HepG2 (cell line): ENCODE measurements around the gene CSTF2. TPM values are rescaled to one million over a fixed set of nuclear protein-coding genes. Genes with fewer than 3 reads are reported as not detected.

Source experiments
- ATAC-seq: fragments of 200-7000 bp; cut with Tn5 transposase; 3 replicates; pipeline ENCODE4 v1.9.1; 2020; ENCODE audit warnings: mild to moderate bottlenecking, moderate library complexity
- Bru-seq: library from RNA; stranded (reverse); fragments of 400-500 nt; gene quantifications from one replicate; lab custom pipeline; 2021; lab: Mats Ljungman, UMichigan
- BruChase-seq, 2 experiments: library from RNA; stranded (reverse); fragments of 400-500 nt; gene quantifications; one replicate each; lab custom pipeline; 2021; lab: Mats Ljungman, UMichigan
- BruUV-seq: library from RNA; stranded (reverse); fragments of 400-500 nt; replicated peaks from 2 replicates; lab custom pipeline; 2021; lab: Mats Ljungman, UMichigan
- CTCF ChIA-PET: fragments of 300-600 bp; formaldehyde crosslinking; extraction: SDS; loops from one replicate; lab custom pipeline; 2021; ENCODE audit warnings: low total read pairs, inconsistent platforms, low intra/inter-chr PET ratio; lab: Yijun Ruan, JAX
- POLR2A ChIA-PET: fragments of 350-600 bp; sonication (Branson Sonifier 250); formaldehyde crosslinking; loops from one replicate; lab custom pipeline; 2020; ENCODE audit warnings: antibody characterized with exemption, inconsistent platforms; lab: Yijun Ruan, JAX
- DNase-seq: peaks from one replicate; pipeline ENCODE4 v3.0.0-alpha.2; 2015; ENCODE audit warnings: low spot score
- FAIRE-seq: peaks from 3 replicates; lab custom pipeline; 2011; peaks lifted over from hg19 to GRCh38; lab: Jason Lieb, UNC
- H2AFZ ChIP-seq: one replicate; pipeline ENCODE4 v1.6.1; 2011; ENCODE audit warnings: low read length, inconsistent platforms
- H3K27ac ChIP-seq: fragments of 300-600 bp; 3 replicates; pipeline ENCODE4 v1.8.0; 2011; ENCODE audit warnings: mixed run types, mild to moderate bottlenecking, mixed read lengths, low read length, inconsistent platforms; ENCODE audit not compliant: insufficient read depth; ENCODE audit errors: extremely low read length
- H3K27me3 ChIP-seq, 2 experiments: fragments of 200-600 bp in 1 of 2; 2 replicates in 1 of 2; 3 replicates in 1 of 2; pipeline versions ENCODE4 v1.6.0 to v1.8.0; 2011; ENCODE audit warnings: low read length in 2 of 2, mild to moderate bottlenecking in 2 of 2, moderate library complexity in 2 of 2, inconsistent platforms in 1 of 2; ENCODE audit not compliant: insufficient read depth in 2 of 2, control insufficient read depth in 1 of 2
- H3K36me3 ChIP-seq, 2 experiments: fragments of 200-600 bp in 1 of 2; replicated peaks in 1 of 2; 2 replicates in 1 of 2; 3 replicates in 1 of 2; pipeline versions ENCODE4 v1.5.1 to v1.8.0; 2011; ENCODE audit warnings: low read length in 2 of 2, inconsistent platforms in 1 of 2; ENCODE audit not compliant: insufficient read depth in 2 of 2, control insufficient read depth in 1 of 2
- H3K4me1 ChIP-seq: 2 replicates; pipeline ENCODE4 v1.5.1; 2012; ENCODE audit warnings: low read length, inconsistent platforms; ENCODE audit not compliant: insufficient read depth
- H3K4me2 ChIP-seq: 2 replicates; pipeline ENCODE4 v1.6.0; 2011; ENCODE audit warnings: low read depth, low read length, inconsistent platforms
- H3K4me3 ChIP-seq, 3 experiments: fragments of 200-600 bp in 1 of 3; sonication (generic), shearing (Covaris generic) in 1 of 3; replicated peaks in 1 of 3; 2 replicates each; pipeline ENCODE4 v1.5.1; 2011 to 2016; ENCODE audit warnings: low read length in 3 of 3, inconsistent platforms in 2 of 3, low read depth in 2 of 3, mild to moderate bottlenecking in 2 of 3, control low read depth in 1 of 3, mixed read lengths in 1 of 3; ENCODE audit not compliant: insufficient read depth in 1 of 3
- H3K79me2 ChIP-seq: one replicate; pipeline ENCODE4 v1.6.1; 2011; ENCODE audit warnings: low read length, inconsistent platforms; ENCODE audit not compliant: insufficient read depth
- H3K9ac ChIP-seq: 2 replicates; pipeline ENCODE4 v1.6.0; 2011; ENCODE audit warnings: mild to moderate bottlenecking, low read depth, low read length, inconsistent platforms; ENCODE audit not compliant: insufficient read depth
- H3K9me3 ChIP-seq: 2 replicates; pipeline ENCODE4 v1.5.1; 2012; ENCODE audit warnings: mild to moderate bottlenecking, low read length
- H4K20me1 ChIP-seq: 2 replicates; pipeline ENCODE4 v1.6.0; 2011; ENCODE audit warnings: inconsistent platforms, mild to moderate bottlenecking, low read length, moderate library complexity; ENCODE audit not compliant: insufficient read depth
- ATF1 ChIP-seq: IDR thresholded peaks from 2 replicates; pipeline ENCODE4 v1.6.1; 2016; ENCODE audit warnings: mild to moderate bottlenecking, control low read depth
- GATAD2A ChIP-seq: IDR thresholded peaks from 2 replicates; pipeline ENCODE4 v1.6.1; 2016
- ZFP62 ChIP-seq: sonication (generic); formaldehyde crosslinking; IDR thresholded peaks from 2 replicates; pipeline ENCODE4 v1.4.0; 2020; ENCODE audit warnings: missing genetic modification reagents
- ZNF563 ChIP-seq: sonication (generic); formaldehyde crosslinking; IDR thresholded peaks from 2 replicates; pipeline ENCODE4 v1.8.0; 2022; ENCODE audit warnings: mild to moderate bottlenecking, moderate library complexity, missing genetic modification reagents
- ZNF776 ChIP-seq: sonication (generic); formaldehyde crosslinking; IDR thresholded peaks from 2 replicates; pipeline ENCODE4 v1.4.0; 2020; ENCODE audit warnings: mild to moderate bottlenecking, missing genetic modification reagents
- WGBS: methylation state at CpG from one replicate; pipeline ENCODE4 v1.1.6; 2017; ENCODE audit warnings: low lambda C conversion rate; 5-methylcytosine and 5-hydroxymethylcytosine counted together
- in situ Hi-C: cut with HindIII; loops from 2 replicates; pipeline ENCODE4 v1.10.0; 2017; ENCODE audit warnings: low pct_unique_long_range_greater_than_20kb; ENCODE audit not compliant: extremely low pct_ligation_motif_present
- intact Hi-C: fragments of 100-400 bp; cut with micrococcal nuclease; formaldehyde crosslinking; loops from one replicate; pipeline ENCODE4 v1.10.0; 2022; ENCODE audit not compliant: unreplicated experiment
- long read RNA-seq, 2 experiments: library from RNA in 1 of 2; library from polyadenylated mRNA in 1 of 2; stranded (forward) in 1 of 2; unstranded in 1 of 2; transcript quantifications; one replicate each; pipeline ENCODE4 v2.0.0, GENCODE V29; 2019 to 2022
- polyA minus RNA-seq, 3 experiments: library from RNA; depleted of rRNA, polyadenylated mRNA; stranded (reverse); fragments of >200 nt; gene quantifications; 2 replicates each; pipeline ENCODE4 v1.2.3, GENCODE V29; 2011; ENCODE audit warnings: low replicate concordance in 1 of 3
- polyA plus RNA-seq, 8 experiments: library from polyadenylated mRNA; depleted of rRNA in 3 of 8; stranded (reverse) in 7 of 8; unstranded in 1 of 8; fragments of >200 nt; fragmentation: Illumina TruSeq in 4 of 8; extraction: Trizol in 4 of 8; gene quantifications; 2 replicates each; pipeline versions ENCODE4 v1.2.1 to v1.2.3, GENCODE V29; 2011 to 2016; ENCODE audit warnings: low read depth in 4 of 8, missing spikeins in 1 of 8, mixed read lengths in 1 of 8; ENCODE audit not compliant: insufficient read depth in 1 of 8
- total RNA-seq, 5 experiments: library from RNA; depleted of rRNA; stranded (reverse); fragments of >200 nt; fragmentation: Illumina TruSeq; extraction: Trizol; gene quantifications; 2 replicates each; pipeline ENCODE4 v1.2.3, GENCODE V29; 2016; ENCODE audit warnings: low read depth in 1 of 5
- TF ChIP-seq, protein P1 (sequence below): sonication (generic); formaldehyde crosslinking; IDR thresholded peaks from 2 replicates; pipeline ENCODE4 v1.9.0; 2022; ENCODE audit warnings: low read depth, missing genetic modification reagents
- TF ChIP-seq, protein P2 (sequence below): sonication (generic); formaldehyde crosslinking; IDR thresholded peaks from 2 replicates; pipeline ENCODE4 v1.5.1; 2020; ENCODE audit warnings: mild to moderate bottlenecking, missing genetic modification reagents, borderline replicate concordance

Gene CSTF2, protein sequence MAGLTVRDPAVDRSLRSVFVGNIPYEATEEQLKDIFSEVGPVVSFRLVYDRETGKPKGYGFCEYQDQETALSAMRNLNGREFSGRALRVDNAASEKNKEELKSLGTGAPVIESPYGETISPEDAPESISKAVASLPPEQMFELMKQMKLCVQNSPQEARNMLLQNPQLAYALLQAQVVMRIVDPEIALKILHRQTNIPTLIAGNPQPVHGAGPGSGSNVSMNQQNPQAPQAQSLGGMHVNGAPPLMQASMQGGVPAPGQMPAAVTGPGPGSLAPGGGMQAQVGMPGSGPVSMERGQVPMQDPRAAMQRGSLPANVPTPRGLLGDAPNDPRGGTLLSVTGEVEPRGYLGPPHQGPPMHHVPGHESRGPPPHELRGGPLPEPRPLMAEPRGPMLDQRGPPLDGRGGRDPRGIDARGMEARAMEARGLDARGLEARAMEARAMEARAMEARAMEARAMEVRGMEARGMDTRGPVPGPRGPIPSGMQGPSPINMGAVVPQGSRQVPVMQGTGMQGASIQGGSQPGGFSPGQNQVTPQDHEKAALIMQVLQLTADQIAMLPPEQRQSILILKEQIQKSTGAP
- total RNA-seq (2016; rRNA removed; fragmentation: Illumina TruSeq; extraction: Trizol) = 26.7 and 37.1 TPM in 2 replicates
- 2.6 TPM in 2 replicates for total RNA-seq (2016; cell fraction: cytosol; rRNA removed; fragmentation: Illumina TruSeq; extraction: Trizol; ENCODE audit: low read depth)
- 28.4 and 38.8 TPM in 2 replicates for total RNA-seq (2016; cell fraction: insoluble cytoplasmic fraction; rRNA removed; fragmentation: Illumina TruSeq; extraction: Trizol)
- total RNA-seq (2016; cell fraction: membrane; rRNA removed; fragmentation: Illumina TruSeq; extraction: Trizol) = 4.4 and 7.8 TPM in 2 replicates
- total RNA-seq (2016; cell fraction: nucleus; rRNA removed; fragmentation: Illumina TruSeq; extraction: Trizol) = 15.9 and 17.5 TPM in 2 replicates
- 17.5 and 19.7 TPM in 2 replicates for polyA plus RNA-seq (2011; rRNA removed)
- 16.1 and 18.3 TPM in 2 replicates for polyA plus RNA-seq (2011; cell fraction: cytosol; rRNA removed)
- polyA plus RNA-seq (2011; cell fraction: nucleus; rRNA removed) = 22.1 and 24.2 TPM in 2 replicates
- polyA plus RNA-seq (2012) = 13.3 and 15.0 TPM in 2 replicates
- 1.8 and 2.3 TPM in 2 replicates for polyA plus RNA-seq (2016; cell fraction: cytosol; fragmentation: Illumina TruSeq; extraction: Trizol; ENCODE audit: low read depth)
- polyA plus RNA-seq (2016; cell fraction: insoluble cytoplasmic fraction; fragmentation: Illumina TruSeq; extraction: Trizol; ENCODE audit: low read depth) = 36.3 and 37.4 TPM in 2 replicates
- polyA plus RNA-seq (2016; cell fraction: membrane; fragmentation: Illumina TruSeq; extraction: Trizol; ENCODE audit: low read depth) = 3.6 and 3.7 TPM in 2 replicates
- polyA plus RNA-seq (2016; cell fraction: nucleus; fragmentation: Illumina TruSeq; extraction: Trizol; ENCODE audit: insufficient read depth, low read depth) = 18.3 and 22.2 TPM in 2 replicates
- polyA minus RNA-seq (2011; rRNA and poly(A)+ RNA removed; ENCODE audit: low replicate concordance) = 17.2 and 69.4 TPM in 2 replicates
- polyA minus RNA-seq (2011; cell fraction: cytosol; rRNA and poly(A)+ RNA removed) = 7.8 and 9.5 TPM in 2 replicates
- polyA minus RNA-seq (2011; cell fraction: nucleus; rRNA and poly(A)+ RNA removed) = 12.4 and 13.7 TPM in 2 replicates
- percentile 68 among the genes with signal in this experiment for Bru-seq, nascent RNA
- percentile 69 among the genes with signal in this experiment for BruChase-seq, experiment 1, labeled RNA remaining after a 6-hour chase
- BruChase-seq, experiment 2, labeled RNA remaining after a 2-hour chase = percentile 63 among the genes with signal in this experiment
- long read RNA-seq, experiment 1, transcript CSTF2-201 (14 exons, 1,958 nt) = major isoform, 33 of 43 reads
- long read RNA-seq, experiment 1, partial matches to known transcripts = 5 of 43 reads
- long read RNA-seq, experiment 1, other reads (novel, unspliced or antisense) = 5 of 43 reads
- long read RNA-seq, experiment 2, partial matches to known transcripts = 19 of 25 reads
- long read RNA-seq, experiment 2, other reads (novel, unspliced or antisense) = 2 of 25 reads

DNA sequence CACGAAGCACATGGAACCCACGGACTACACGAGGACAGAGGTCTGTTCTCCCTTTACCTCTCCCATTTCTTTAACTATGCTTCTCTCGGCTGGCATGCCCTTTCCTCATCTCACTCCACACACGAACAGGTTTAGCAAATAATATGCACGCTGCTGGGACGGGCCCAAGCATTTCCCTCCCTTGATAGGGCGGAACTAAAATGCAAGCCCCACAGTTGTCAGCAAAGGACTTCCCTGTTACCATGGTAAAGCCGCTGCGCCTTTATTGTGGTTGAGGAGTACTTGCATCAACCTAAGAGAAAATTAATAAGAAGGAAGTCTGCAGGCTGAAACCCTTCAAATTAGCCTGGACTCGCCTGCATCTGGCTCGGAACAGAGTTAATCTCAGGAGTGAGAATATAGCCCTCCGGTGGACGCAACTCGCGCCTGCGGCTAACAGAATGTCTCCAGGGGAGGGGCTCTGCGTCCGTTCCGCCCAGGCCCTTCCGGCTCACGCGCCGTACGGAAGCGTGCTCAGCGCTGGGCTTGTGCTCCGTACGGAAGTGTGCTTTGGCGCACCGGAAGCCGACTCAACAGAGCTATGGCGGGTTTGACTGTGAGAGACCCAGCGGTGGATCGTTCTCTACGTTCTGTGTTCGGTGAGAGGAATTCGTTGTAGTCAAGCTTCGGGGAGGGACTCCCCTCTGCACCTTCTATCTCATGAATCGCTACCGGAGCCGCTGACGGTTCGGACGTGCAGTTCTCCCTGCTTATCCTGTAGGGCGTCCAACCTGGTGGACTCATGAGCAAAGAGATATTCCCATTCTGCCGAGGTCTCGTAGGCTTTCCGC is at the start of gene CSTF2:
Gene CSTF2 (plus strand): TSS at position 555 of the 830 bp plus-strand sequence. CDS start 26 bp downstream, at position 581.
- ChIA-PET POLR2A (interaction anchor here (1.0 kb wide), 2 partner anchors 11 to 16 kb away, joined by 3 read pairs; no protein-coding TSS in a partner anchor), CTCF (no interaction called here)
- FAIRE-seq = peak; percentile 68
- H2AFZ ChIP-seq = peak within 1 kb of the TSS; percentile 87
- H3K27ac ChIP-seq = peak within 1 kb of the TSS; percentile 72
- WGBS = 0% methylated on average over 10 of the region's 49 CpGs
- no peaks in the 10 kb centered on the region for H3K9me3 ChIP-seq
- H3K27me3 ChIP-seq = no peaks in the 10 kb centered on the region
- in situ Hi-C loops = no loop called here
- peak; percentile 71 for DNase-seq
- intact Hi-C loops = no loop called here
- H3K36me3 ChIP-seq = peaks cover 3 to 12% of the 10 kb centered on the region in 2 experiments; a peak in 2 of 5 replicates
- BruUV-seq = no TSS peak
- no peaks in the 10 kb centered on the region for H4K20me1 ChIP-seq
- H3K4me2 ChIP-seq = peak within 1 kb of the TSS; percentile 92
- peaks cover 3% of the 10 kb centered on the region for H3K79me2 ChIP-seq
- ATAC-seq = peak; percentile 100
- 0 out of 2 replicates have a peak, but pooled peaks cover 4% of the 10 kb centered on the region for H3K4me1 ChIP-seq
- peak within 1 kb of the TSS; percentile 83 for H3K9ac ChIP-seq
- H3K4me3 ChIP-seq = peak within 1 kb of the TSS; percentile 77 to 81 (median 79)
- TF ChIP-seq, protein P1, sequence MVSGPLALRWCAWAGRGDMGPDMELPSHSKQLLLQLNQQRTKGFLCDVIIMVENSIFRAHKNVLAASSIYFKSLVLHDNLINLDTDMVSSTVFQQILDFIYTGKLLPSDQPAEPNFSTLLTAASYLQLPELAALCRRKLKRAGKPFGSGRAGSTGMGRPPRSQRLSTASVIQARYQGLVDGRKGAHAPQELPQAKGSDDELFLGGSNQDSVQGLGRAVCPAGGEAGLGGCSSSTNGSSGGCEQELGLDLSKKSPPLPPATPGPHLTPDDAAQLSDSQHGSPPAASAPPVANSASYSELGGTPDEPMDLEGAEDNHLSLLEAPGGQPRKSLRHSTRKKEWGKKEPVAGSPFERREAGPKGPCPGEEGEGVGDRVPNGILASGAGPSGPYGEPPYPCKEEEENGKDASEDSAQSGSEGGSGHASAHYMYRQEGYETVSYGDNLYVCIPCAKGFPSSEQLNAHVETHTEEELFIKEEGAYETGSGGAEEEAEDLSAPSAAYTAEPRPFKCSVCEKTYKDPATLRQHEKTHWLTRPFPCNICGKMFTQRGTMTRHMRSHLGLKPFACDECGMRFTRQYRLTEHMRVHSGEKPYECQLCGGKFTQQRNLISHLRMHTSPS (CRISPR knock-in tag) = no peak
- TF ChIP-seq ATF1 (no peak), ZNF563 (CRISPR knock-in tag) (peak; percentile 52; the same call in 1 of the 2 replicates), GATAD2A (CRISPR knock-in tag) (no peak), ZFP62 (no peak), ZNF776 (CRISPR knock-in tag) (no peak)
- TF ChIP-seq, protein P2, sequence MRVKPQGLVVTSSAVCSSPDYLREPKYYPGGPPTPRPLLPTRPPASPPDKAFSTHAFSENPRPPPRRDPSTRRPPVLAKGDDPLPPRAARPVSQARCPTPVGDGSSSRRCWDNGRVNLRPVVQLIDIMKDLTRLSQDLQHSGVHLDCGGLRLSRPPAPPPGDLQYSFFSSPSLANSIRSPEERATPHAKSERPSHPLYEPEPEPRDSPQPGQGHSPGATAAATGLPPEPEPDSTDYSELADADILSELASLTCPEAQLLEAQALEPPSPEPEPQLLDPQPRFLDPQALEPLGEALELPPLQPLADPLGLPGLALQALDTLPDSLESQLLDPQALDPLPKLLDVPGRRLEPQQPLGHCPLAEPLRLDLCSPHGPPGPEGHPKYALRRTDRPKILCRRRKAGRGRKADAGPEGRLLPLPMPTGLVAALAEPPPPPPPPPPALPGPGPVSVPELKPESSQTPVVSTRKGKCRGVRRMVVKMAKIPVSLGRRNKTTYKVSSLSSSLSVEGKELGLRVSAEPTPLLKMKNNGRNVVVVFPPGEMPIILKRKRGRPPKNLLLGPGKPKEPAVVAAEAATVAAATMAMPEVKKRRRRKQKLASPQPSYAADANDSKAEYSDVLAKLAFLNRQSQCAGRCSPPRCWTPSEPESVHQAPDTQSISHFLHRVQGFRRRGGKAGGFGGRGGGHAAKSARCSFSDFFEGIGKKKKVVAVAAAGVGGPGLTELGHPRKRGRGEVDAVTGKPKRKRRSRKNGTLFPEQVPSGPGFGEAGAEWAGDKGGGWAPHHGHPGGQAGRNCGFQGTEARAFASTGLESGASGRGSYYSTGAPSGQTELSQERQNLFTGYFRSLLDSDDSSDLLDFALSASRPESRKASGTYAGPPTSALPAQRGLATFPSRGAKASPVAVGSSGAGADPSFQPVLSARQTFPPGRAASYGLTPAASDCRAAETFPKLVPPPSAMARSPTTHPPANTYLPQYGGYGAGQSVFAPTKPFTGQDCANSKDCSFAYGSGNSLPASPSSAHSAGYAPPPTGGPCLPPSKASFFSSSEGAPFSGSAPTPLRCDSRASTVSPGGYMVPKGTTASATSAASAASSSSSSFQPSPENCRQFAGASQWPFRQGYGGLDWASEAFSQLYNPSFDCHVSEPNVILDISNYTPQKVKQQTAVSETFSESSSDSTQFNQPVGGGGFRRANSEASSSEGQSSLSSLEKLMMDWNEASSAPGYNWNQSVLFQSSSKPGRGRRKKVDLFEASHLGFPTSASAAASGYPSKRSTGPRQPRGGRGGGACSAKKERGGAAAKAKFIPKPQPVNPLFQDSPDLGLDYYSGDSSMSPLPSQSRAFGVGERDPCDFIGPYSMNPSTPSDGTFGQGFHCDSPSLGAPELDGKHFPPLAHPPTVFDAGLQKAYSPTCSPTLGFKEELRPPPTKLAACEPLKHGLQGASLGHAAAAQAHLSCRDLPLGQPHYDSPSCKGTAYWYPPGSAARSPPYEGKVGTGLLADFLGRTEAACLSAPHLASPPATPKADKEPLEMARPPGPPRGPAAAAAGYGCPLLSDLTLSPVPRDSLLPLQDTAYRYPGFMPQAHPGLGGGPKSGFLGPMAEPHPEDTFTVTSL = no peak
